ENCODE measurements around the gene ZBTB22.
A peak's percentile ranks its signal among the peaks of the same experiment; 100 is the strongest.
"Not testable (repeated sequence)": the region's sequence is repeated elsewhere in the genome, so short reads cannot be mapped to it uniquely, and the experiment has no call there.

ZBTB22 gene

GRCh38 chr6:33285214-33285613 lies 32.3 kb downstream of the ZBTB22 start:
- not testable (repeated sequence) for H3K4me1 ChIP-seq (ENCODE audit: control insufficient read depth, low read depth, low read length); H3K27ac ChIP-seq (ENCODE audit: low read length); H3K27me3 ChIP-seq (ENCODE audit: control insufficient read depth, insufficient read depth, low read length); H3K9me3 ChIP-seq (ENCODE audit: control insufficient read depth, low read depth, low read length); H3K4me3 ChIP-seq (ENCODE audit: low read length); H3K9ac ChIP-seq (ENCODE audit: low read length)
- peaks cover 29% of the 10 kb centered on the region for H3K36me3 ChIP-seq (ENCODE audit: control insufficient read depth, low read depth, low read length)

- H3K9me3 ChIP-seq (ENCODE audit: control insufficient read depth, low read depth, low read length): no peaks in the 10 kb centered on the region
These were observed 37.0 kb downstream of the ZBTB22 start for GRCh38 chr6:33280539-33280938.

GRCh38 chr6:33279971-33280511 lies 37.5 kb downstream of the ZBTB22 start:
- Histone ChIP-seq H3K9ac (ENCODE audit: low read length) (no peak overlapping the region), H3K27me3 (ENCODE audit: control insufficient read depth, insufficient read depth, low read length) (no peaks in the 10 kb centered on the region), H3K4me3 (ENCODE audit: low read length) (no peak overlapping the region), H3K4me1 (ENCODE audit: control insufficient read depth, low read depth, low read length) (peaks cover 3% of the 10 kb centered on the region), H3K27ac (ENCODE audit: low read length) (no peak overlapping the region), H3K9me3 (ENCODE audit: control insufficient read depth, low read depth, low read length) (no peaks in the 10 kb centered on the region), H3K36me3 (ENCODE audit: control insufficient read depth, low read depth, low read length) (peaks cover 39% of the 10 kb centered on the region)

More at GRCh38 chr6:33280539-33280938, 37.0 kb downstream of the ZBTB22 start:
- H3K4me1 ChIP-seq (ENCODE audit: control insufficient read depth, low read depth, low read length): peaks cover 3% of the 10 kb centered on the region
- H3K9ac ChIP-seq (ENCODE audit: low read length): no peak overlapping the region
- H3K27me3 ChIP-seq (ENCODE audit: control insufficient read depth, insufficient read depth, low read length): no peaks in the 10 kb centered on the region
- H3K4me3 ChIP-seq (ENCODE audit: low read length): no peak overlapping the region
- no peak overlapping the region for H3K27ac ChIP-seq (ENCODE audit: low read length)
- H3K36me3 ChIP-seq (ENCODE audit: control insufficient read depth, low read depth, low read length): peaks cover 34% of the 10 kb centered on the region

- Histone ChIP-seq H3K27ac (ENCODE audit: low read length) (no peak overlapping the region), H3K4me1 (ENCODE audit: control insufficient read depth, low read depth, low read length) (peaks cover 10% of the 10 kb centered on the region), H3K9me3 (ENCODE audit: control insufficient read depth, low read depth, low read length) (no peaks in the 10 kb centered on the region), H3K9ac (ENCODE audit: low read length) (no peak overlapping the region), H3K36me3 (ENCODE audit: control insufficient read depth, low read depth, low read length) (peaks cover 41% of the 10 kb centered on the region), H3K4me3 (ENCODE audit: low read length) (no peak overlapping the region), H3K27me3 (ENCODE audit: control insufficient read depth, insufficient read depth, low read length) (no peaks in the 10 kb centered on the region)
These were observed 38.3 kb downstream of the ZBTB22 start for GRCh38 chr6:33279257-33279695.

GRCh38 chr6:33278810-33279209 lies 38.7 kb downstream of the ZBTB22 start:
- Histone ChIP-seq H3K27me3 (ENCODE audit: control insufficient read depth, insufficient read depth, low read length) (no peaks in the 10 kb centered on the region), H3K36me3 (ENCODE audit: control insufficient read depth, low read depth, low read length) (peaks cover 45% of the 10 kb centered on the region), H3K9ac (ENCODE audit: low read length) (no peak overlapping the region), H3K4me3 (ENCODE audit: low read length) (no peak overlapping the region), H3K27ac (ENCODE audit: low read length) (no peak overlapping the region), H3K4me1 (ENCODE audit: control insufficient read depth, low read depth, low read length) (peaks cover 12% of the 10 kb centered on the region), H3K9me3 (ENCODE audit: control insufficient read depth, low read depth, low read length) (no peaks in the 10 kb centered on the region)

- no peak overlapping the region for H3K9ac ChIP-seq (ENCODE audit: low read length)
- H3K9me3 ChIP-seq (ENCODE audit: control insufficient read depth, low read depth, low read length): no peaks in the 10 kb centered on the region
- no peak overlapping the region for H3K4me3 ChIP-seq (ENCODE audit: low read length)
- H3K4me1 ChIP-seq (ENCODE audit: control insufficient read depth, low read depth, low read length): peaks cover 12% of the 10 kb centered on the region
- peaks cover 50% of the 10 kb centered on the region for H3K36me3 ChIP-seq (ENCODE audit: control insufficient read depth, low read depth, low read length)
- H3K27me3 ChIP-seq (ENCODE audit: control insufficient read depth, insufficient read depth, low read length): no peaks in the 10 kb centered on the region
- no peak overlapping the region for H3K27ac ChIP-seq (ENCODE audit: low read length)
These were observed 39.2 kb downstream of the ZBTB22 start for GRCh38 chr6:33278392-33278741.

- peak overlapping the region; percentile 73 for H3K9ac ChIP-seq (ENCODE audit: low read length)
- peak overlapping the region; percentile 78 for H3K4me3 ChIP-seq (ENCODE audit: low read length)
- H3K4me1 ChIP-seq (ENCODE audit: control insufficient read depth, low read depth, low read length): peaks cover 15% of the 10 kb centered on the region
- H3K36me3 ChIP-seq (ENCODE audit: control insufficient read depth, low read depth, low read length): peaks cover 55% of the 10 kb centered on the region
- peak overlapping the region; percentile 4 for H3K27ac ChIP-seq (ENCODE audit: low read length)
- no peaks in the 10 kb centered on the region for H3K27me3 ChIP-seq (ENCODE audit: control insufficient read depth, insufficient read depth, low read length)
- no peaks in the 10 kb centered on the region for H3K9me3 ChIP-seq (ENCODE audit: control insufficient read depth, low read depth, low read length)
These were observed 39.7 kb downstream of the ZBTB22 start for GRCh38 chr6:33277663-33278391.

- Histone ChIP-seq H3K27ac (ENCODE audit: low read length) (peak within 1 kb of the TSS; percentile 51), H3K4me1 (ENCODE audit: control insufficient read depth, low read depth, low read length) (peaks cover 15% of the 10 kb centered on the region), H3K36me3 (ENCODE audit: control insufficient read depth, low read depth, low read length) (peaks cover 55% of the 10 kb centered on the region), H3K27me3 (ENCODE audit: control insufficient read depth, insufficient read depth, low read length) (no peaks in the 10 kb centered on the region), H3K9ac (ENCODE audit: low read length) (peak within 1 kb of the TSS; percentile 73), H3K9me3 (ENCODE audit: control insufficient read depth, low read depth, low read length) (no peaks in the 10 kb centered on the region), H3K4me3 (ENCODE audit: low read length) (peak within 1 kb of the TSS; percentile 78)
These were observed 40.5 kb downstream of the ZBTB22 start, which contains the start of gene B3GALT4 for GRCh38 chr6:33276864-33277662. B3GALT4 (plus strand) TSS chr6:33277123; CDS start chr6:33277420, 297 bp downstream.

- H3K4me3 ChIP-seq (ENCODE audit: low read length): peak overlapping the region; percentile 78
- H3K4me1 ChIP-seq (ENCODE audit: control insufficient read depth, low read depth, low read length): peaks cover 15% of the 10 kb centered on the region
- H3K27me3 ChIP-seq (ENCODE audit: control insufficient read depth, insufficient read depth, low read length): no peaks in the 10 kb centered on the region
- peaks cover 55% of the 10 kb centered on the region for H3K36me3 ChIP-seq (ENCODE audit: control insufficient read depth, low read depth, low read length)
- H3K9me3 ChIP-seq (ENCODE audit: control insufficient read depth, low read depth, low read length): no peaks in the 10 kb centered on the region
- H3K27ac ChIP-seq (ENCODE audit: low read length): peak overlapping the region; percentile 51
- peak overlapping the region; percentile 73 for H3K9ac ChIP-seq (ENCODE audit: low read length)
These were observed 41.0 kb downstream of the ZBTB22 start for GRCh38 chr6:33276581-33276863.

GRCh38 chr6:33275795-33276580 lies 41.6 kb downstream of the ZBTB22 start:
- not testable (repeated sequence) for H3K27me3 ChIP-seq (ENCODE audit: control insufficient read depth, insufficient read depth, low read length); H3K9me3 ChIP-seq (ENCODE audit: control insufficient read depth, low read depth, low read length)
- Histone ChIP-seq H3K9ac (ENCODE audit: low read length) (peak overlapping the region; percentile 73), H3K4me3 (ENCODE audit: low read length) (peak overlapping the region; percentile 78), H3K4me1 (ENCODE audit: control insufficient read depth, low read depth, low read length) (peaks cover 15% of the 10 kb centered on the region), H3K36me3 (ENCODE audit: control insufficient read depth, low read depth, low read length) (peaks cover 50% of the 10 kb centered on the region), H3K27ac (ENCODE audit: low read length) (peak overlapping the region; percentile 51)
